ENCODE measurements around the gene IKZF2.

GRCh38 chr2:213137064-213137463 lies 14.3 kb downstream of the IKZF2 start:
- TF ChIP-seq ELF4 (IDR thresholded peaks at IDR 0.05) (no peak), TARDBP (IDR thresholded peaks at IDR 0.05) (no peak), PKNOX1 (IDR thresholded peaks at IDR 0.05) (no peak)

Measured in HEK293T (cell line).